ENCODE results near the gene ZMIZ1.

DNA sequence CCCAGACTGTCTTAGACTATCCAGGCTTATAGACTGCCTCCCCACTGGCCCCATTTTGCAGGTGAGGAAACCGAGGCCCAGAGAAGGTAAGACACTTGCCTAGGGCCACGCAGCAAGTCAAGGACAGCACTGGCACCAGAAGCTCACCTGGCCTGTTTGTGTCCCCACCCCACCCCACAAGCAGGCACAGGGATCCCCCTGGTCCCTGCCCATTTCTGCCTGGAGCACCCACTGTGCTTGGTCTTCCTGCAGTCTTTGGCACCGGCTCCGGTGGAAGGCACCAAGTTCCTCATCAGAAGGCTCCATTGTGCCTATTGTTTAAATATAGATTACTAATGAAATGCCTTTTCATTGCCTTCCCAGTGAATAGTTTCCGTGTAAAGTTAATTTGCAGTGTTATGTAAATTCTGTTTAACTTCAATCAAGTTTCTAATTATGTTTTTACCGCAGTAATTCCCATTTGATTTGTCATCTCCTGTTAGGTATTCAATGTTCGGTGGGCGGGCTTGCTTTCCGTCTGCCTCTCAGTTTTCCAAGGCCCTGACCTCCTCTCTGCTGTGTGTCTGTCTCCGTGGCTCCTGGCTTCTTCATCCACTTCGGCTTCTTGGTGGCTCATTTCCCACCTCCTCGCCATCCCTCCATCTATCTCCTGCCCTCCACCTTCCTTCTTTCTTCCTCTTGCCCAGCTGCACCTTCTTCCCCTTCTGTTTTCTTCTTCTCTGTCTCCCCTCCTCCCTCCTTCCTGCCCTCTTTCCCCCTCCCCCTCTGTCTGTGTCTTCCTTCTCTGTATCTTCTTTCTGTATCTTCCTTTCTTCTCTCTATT is 75.8 kb downstream of the ZMIZ1 start:
- TF ChIP-seq, protein P1, sequence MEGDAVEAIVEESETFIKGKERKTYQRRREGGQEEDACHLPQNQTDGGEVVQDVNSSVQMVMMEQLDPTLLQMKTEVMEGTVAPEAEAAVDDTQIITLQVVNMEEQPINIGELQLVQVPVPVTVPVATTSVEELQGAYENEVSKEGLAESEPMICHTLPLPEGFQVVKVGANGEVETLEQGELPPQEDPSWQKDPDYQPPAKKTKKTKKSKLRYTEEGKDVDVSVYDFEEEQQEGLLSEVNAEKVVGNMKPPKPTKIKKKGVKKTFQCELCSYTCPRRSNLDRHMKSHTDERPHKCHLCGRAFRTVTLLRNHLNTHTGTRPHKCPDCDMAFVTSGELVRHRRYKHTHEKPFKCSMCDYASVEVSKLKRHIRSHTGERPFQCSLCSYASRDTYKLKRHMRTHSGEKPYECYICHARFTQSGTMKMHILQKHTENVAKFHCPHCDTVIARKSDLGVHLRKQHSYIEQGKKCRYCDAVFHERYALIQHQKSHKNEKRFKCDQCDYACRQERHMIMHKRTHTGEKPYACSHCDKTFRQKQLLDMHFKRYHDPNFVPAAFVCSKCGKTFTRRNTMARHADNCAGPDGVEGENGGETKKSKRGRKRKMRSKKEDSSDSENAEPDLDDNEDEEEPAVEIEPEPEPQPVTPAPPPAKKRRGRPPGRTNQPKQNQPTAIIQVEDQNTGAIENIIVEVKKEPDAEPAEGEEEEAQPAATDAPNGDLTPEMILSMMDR (conservative IDR thresholded peaks at IDR 0.05; ENCODE audit: low read depth, low read length), result no peak
- TF ChIP-seq EZH2 (IDR thresholded peaks at IDR 0.05; ENCODE audit: borderline replicate concordance, low read depth, low read length, poor library complexity, severe bottlenecking), result no peak
